GM21526 (cell line): ENCODE measurements around the gene SHBG.
"Not testable (repeated sequence)": the region's sequence is repeated elsewhere in the genome, so short reads cannot be mapped to it uniquely, and the experiment has no call there.

Source experiments
- ATAC-seq: cut with Tn5 transposase; IDR thresholded peaks from one replicate; pipeline ENCODE4 v1.9.1; 2021; ENCODE audit warnings: moderate library complexity; ENCODE audit not compliant: unreplicated experiment, low FRiP score

Gene SHBG

GRCh38 chr17:7629939-7630571 lies at the start of gene SHBG:
TSS of gene SHBG (plus strand) at chr17:7630135. CDS start at chr17:7630173, 38 bp downstream.
- ATAC-seq, result no peak

- ATAC-seq, result no peak
Observed at GRCh38 chr17:7580604-7581575, 49.0 kb upstream of the SHBG start.

- ATAC-seq, result no peak
Observed at GRCh38 chr17:7582396-7583252, 47.3 kb upstream of the SHBG start.

GRCh38 chr17:7583253-7584109 lies 46.5 kb upstream of the SHBG start, which contains the start of gene MPDU1:
TSS of gene MPDU1 (plus strand) at chr17:7583852. CDS start at chr17:7583863, 11 bp downstream.
- peak; percentile 46 for ATAC-seq

- ATAC-seq, result no peak
Observed at GRCh38 chr17:7586673-7587419, 43.1 kb upstream of the SHBG start.

- no peak for ATAC-seq
Observed at GRCh38 chr17:7587420-7588151, 42.3 kb upstream of the SHBG start.

GRCh38 chr17:7588553-7589203 lies 41.3 kb upstream of the SHBG start:
- ATAC-seq, result no peak

- no peak for ATAC-seq
Observed at GRCh38 chr17:7589204-7589868, 40.6 kb upstream of the SHBG start.

- no peak for ATAC-seq
Observed at GRCh38 chr17:7589891-7590691, 39.8 kb upstream of the SHBG start, which contains the start of gene SOX15. TSS of gene SOX15 (minus strand) at chr17:7590094. CDS start at chr17:7589676, 418 bp downstream.

GRCh38 chr17:7590743-7591142 lies 39.2 kb upstream of the SHBG start:
- ATAC-seq, result no peak

- ATAC-seq, result no peak
Observed at GRCh38 chr17:7591596-7591995, 38.3 kb upstream of the SHBG start.

- ATAC-seq, result no peak
Observed at GRCh38 chr17:7592422-7593021, 37.4 kb upstream of the SHBG start.

- no peak for ATAC-seq
Observed at GRCh38 chr17:7593296-7593695, 36.6 kb upstream of the SHBG start.

GRCh38 chr17:7597561-7597960 lies 32.4 kb upstream of the SHBG start:
- ATAC-seq, result not testable (repeated sequence)

- no peak for ATAC-seq
Observed at GRCh38 chr17:7606280-7606679, 23.7 kb upstream of the SHBG start.

- ATAC-seq, result no peak
Observed at GRCh38 chr17:7610641-7611040, 19.3 kb upstream of the SHBG start.
